HT1080 (cell line): ENCODE measurements around the gene SETD4. TPM values are rescaled to one million over a fixed set of nuclear protein-coding genes. Genes with fewer than 3 reads are reported as not detected.

Experiments
- DNase-seq: peaks from one replicate; pipeline ENCODE4 v3.0.0-alpha.2; 2015; ENCODE audit warnings: low read depth
- small RNA-seq: library from RNA; depleted of rRNA; stranded (forward); fragments of <200 nt; gene quantifications from one replicate; pipeline ENCODE3, GENCODE V24; 2014
- total RNA-seq: library from RNA; depleted of rRNA; stranded (reverse); fragments of >200 nt; shearing (Covaris generic); gene quantifications from 2 replicates; pipeline ENCODE4 v1.2.3, GENCODE V29; 2014; rRNA removed

SETD4 gene
- total RNA-seq, 1 experiment from 2014 or later: 10.7 TPM

GRCh38 chr21:36010801-36011200, 49.5 kb downstream of the SETD4 start:
- no peak for DNase-seq

- DNase-seq: no peak
Measured at GRCh38 chr21:36008505-36008904, 51.8 kb downstream of the SETD4 start.

GRCh38 chr21:36005879-36006400, 54.4 kb downstream of the SETD4 start:
- DNase-seq: no peak

- peak; percentile 17 for DNase-seq
Measured at GRCh38 chr21:36005018-36005417, 55.3 kb downstream of the SETD4 start.

GRCh38 chr21:36004441-36004840, 55.9 kb downstream of the SETD4 start:
- DNase-seq: no peak

GRCh38 chr21:36003776-36004175, 56.5 kb downstream of the SETD4 start:
- no peak for DNase-seq

GRCh38 chr21:35996217-35996616, 64.1 kb downstream of the SETD4 start:
- DNase-seq: no peak

GRCh38 chr21:35995522-35996088, 64.7 kb downstream of the SETD4 start:
- no peak for DNase-seq

GRCh38 chr21:35994613-35995012, 65.7 kb downstream of the SETD4 start:
- DNase-seq: no peak

- no peak for DNase-seq
Measured at GRCh38 chr21:35993875-35994490, 66.3 kb downstream of the SETD4 start.

GRCh38 chr21:35991131-35991530, 69.2 kb downstream of the SETD4 start:
- no peak for DNase-seq

- no peak for DNase-seq
Measured at GRCh38 chr21:35990609-35991008, 69.7 kb downstream of the SETD4 start.

GRCh38 chr21:35989138-35989735, 71.1 kb downstream of the SETD4 start:
- no peak for DNase-seq

GRCh38 chr21:35988416-35989137, 71.7 kb downstream of the SETD4 start:
- no peak for DNase-seq

- no peak for DNase-seq
Measured at GRCh38 chr21:35987475-35987874, 72.9 kb downstream of the SETD4 start.

- no peak for DNase-seq
Measured at GRCh38 chr21:35984654-35985361, 75.5 kb downstream of the SETD4 start.

Small RNA genes lying within 50 kb of the gene (small RNA-seq; reads per million reads assigned to genes)
- gene RNU6-992P: not detected

Other genes starting within 250 kb of the SETD4 start
- gene CBR1, start 9.5 kb upstream of the SETD4 start, total RNA-seq: 230 and 338 TPM in 2 replicates
- 15.2 and 15.6 TPM in 2 replicates for gene CBR3, start 74.6 kb upstream of the SETD4 start, total RNA-seq
- 4.7 and 7.8 TPM in 2 replicates for gene DOP1B, start 96.3 kb upstream of the SETD4 start, total RNA-seq